CD4-positive, alpha-beta T cell (primary cell): ENCODE data around the gene MARVELD2. TPM values are rescaled to one million over a fixed set of nuclear protein-coding genes. Genes with fewer than 3 reads are reported as not detected.

Source experiments
- ATAC-seq: fragments of 200-7000 bp; cut with Tn5 transposase; one replicate; pipeline ENCODE4 v1.10.0; 2022; ENCODE audit warnings: mild to moderate bottlenecking; ENCODE audit not compliant: poor library complexity
- CTCF ChIA-PET: fragments of 350-600 bp; sonication (Branson Sonifier 250); formaldehyde crosslinking; loops from one replicate; lab custom pipeline; 2021; ENCODE audit warnings: antibody characterized with exemption, inconsistent platforms; lab: Charles Lee
- POLR2A ChIA-PET: fragments of 350-600 bp; sonication (Branson Sonifier 250); formaldehyde crosslinking; loops from one replicate; lab custom pipeline; 2021; ENCODE audit warnings: antibody characterized with exemption, inconsistent platforms; lab: Charles Lee
- DNase-seq, 14 experiments: peaks; one replicate each; pipeline ENCODE4 v3.0.0-alpha.2; 2013 to 2020; ENCODE audit warnings: mixed read lengths in 2 of 14
- H3K27ac ChIP-seq, 2 donors: one replicate each; pipeline versions ENCODE4 v1.5.1 to v1.7.0; 2013; ENCODE audit warnings: low read length in 2 of 2, low read depth in 1 of 2, mild to moderate bottlenecking in 1 of 2
- H3K27me3 ChIP-seq, 2 experiments: 1 replicate in 1 of 2; 2 replicates in 1 of 2; pipeline versions ENCODE4 v1.6.1 to v1.7.0; 2013; ENCODE audit warnings: low read length in 2 of 2, control low read depth in 1 of 2, mild to moderate bottlenecking in 1 of 2, moderate library complexity in 1 of 2; ENCODE audit not compliant: insufficient read depth in 2 of 2, control insufficient read depth in 1 of 2
- H3K36me3 ChIP-seq: one replicate; pipeline ENCODE4 v1.6.1; 2013; ENCODE audit warnings: low read length, control low read depth; ENCODE audit not compliant: insufficient read depth
- H3K4me1 ChIP-seq: one replicate; pipeline ENCODE4 v1.6.1; 2013; ENCODE audit warnings: low read length, control low read depth; ENCODE audit not compliant: insufficient read depth
- H3K4me3 ChIP-seq: one replicate; pipeline ENCODE4 v1.5.1; 2013; ENCODE audit warnings: mild to moderate bottlenecking, low read length, moderate library complexity
- H3K9me3 ChIP-seq, 2 experiments: 1 replicate in 1 of 2; 2 replicates in 1 of 2; pipeline versions ENCODE4 v1.6.1 to v1.7.0; 2013; ENCODE audit warnings: low read length in 2 of 2, mild to moderate bottlenecking in 2 of 2, control low read depth in 1 of 2, moderate library complexity in 1 of 2; ENCODE audit not compliant: control insufficient read depth in 1 of 2, insufficient read depth in 1 of 2
- H3K27ac Mint-ChIP-seq: one replicate; pipeline ENCODE4 v1.8.0; 2020; ENCODE audit warnings: mixed read lengths
- H3K27me3 Mint-ChIP-seq: one replicate; pipeline ENCODE4 v1.8.0; 2021; ENCODE audit warnings: mixed read lengths
- H3K36me3 Mint-ChIP-seq: one replicate; pipeline ENCODE4 v1.8.0; 2021; ENCODE audit warnings: low read depth, mixed read lengths
- H3K4me1 Mint-ChIP-seq: one replicate; pipeline ENCODE4 v1.8.0; 2021; ENCODE audit warnings: low read depth, mixed read lengths
- H3K4me3 Mint-ChIP-seq: one replicate; pipeline ENCODE4 v1.8.0; 2020; ENCODE audit warnings: mild to moderate bottlenecking, mixed read lengths
- H3K9me3 Mint-ChIP-seq: one replicate; pipeline ENCODE4 v1.8.0; 2020; ENCODE audit warnings: mixed read lengths
- CTCF ChIP-seq: fragments of 200-600 bp; IDR thresholded peaks from one replicate; pipeline ENCODE4 v1.8.0; 2022; ENCODE audit warnings: antibody characterized with exemption, mild to moderate bottlenecking
- intact Hi-C, 2 experiments: fragments of 100-400 bp; cut with DNase I in 1 of 2; cut with micrococcal nuclease in 1 of 2; formaldehyde crosslinking; loops; one replicate each; pipeline versions ENCODE4 v1.15.1 to v1.9.0; 2023 to 2025; cut with DNase I, micrococcal nuclease
- total RNA-seq, 174 experiments: library from RNA in 2 of 174; stranded (reverse) in 2 of 174; gene quantifications; one replicate each; pipeline ENCODE4 v1.2.3 and lab custom pipeline; 2021 to 2026

MARVELD2 gene
- total RNA-seq, 2 experiments from 2014 or later: 0.14 to 0.19 TPM

GRCh38 chr5:69415584-69415958 lies 655 bp downstream of the MARVELD2 start:
- no peak for TF ChIP-seq CTCF
- H3K36me3 Mint-ChIP-seq: peaks cover 22% of the 10 kb centered on the region
- ATAC-seq (no peak), DNase-seq (no peak)
- H3K9me3 Mint-ChIP-seq: no peaks in the 10 kb centered on the region
- Histone ChIP-seq H3K36me3 (peaks cover 4% of the 10 kb centered on the region), H3K27ac (no peak overlapping the region), H3K4me1 (peaks cover 5% of the 10 kb centered on the region), H3K4me3 (peak overlapping the region; percentile 59), H3K27me3 (no peaks in the 10 kb centered on the region), H3K9me3 (no peaks in the 10 kb centered on the region)
- intact Hi-C loops: no loop called here
- no peak overlapping the region for H3K27ac Mint-ChIP-seq
- peak overlapping the region; percentile 76 for H3K4me3 Mint-ChIP-seq
- peaks cover 16% of the 10 kb centered on the region for H3K4me1 Mint-ChIP-seq
- H3K27me3 Mint-ChIP-seq: no peaks in the 10 kb centered on the region
- ChIA-PET POLR2A (no interaction called here), CTCF (no interaction called here)

GRCh38 chr5:69416180-69416579 lies 1.3 kb downstream of the MARVELD2 start:
- intact Hi-C loops: no loop called here
- no peak for TF ChIP-seq CTCF
- Mint-ChIP-seq H3K4me1 (peaks cover 16% of the 10 kb centered on the region), H3K36me3 (peaks cover 19% of the 10 kb centered on the region), H3K4me3 (peak overlapping the region; percentile 76), H3K27me3 (no peaks in the 10 kb centered on the region), H3K27ac (no peak overlapping the region), H3K9me3 (no peaks in the 10 kb centered on the region)
- H3K27ac ChIP-seq: no peak overlapping the region
- POLR2A ChIA-PET: no interaction called here
- H3K4me1 ChIP-seq: peaks cover 5% of the 10 kb centered on the region
- peaks cover 3% of the 10 kb centered on the region for H3K36me3 ChIP-seq
- DNase-seq (no peak), ATAC-seq (no peak)
- no peak overlapping the region for H3K4me3 ChIP-seq
- H3K9me3 ChIP-seq: no peaks in the 10 kb centered on the region
- CTCF ChIA-PET: no interaction called here
- no peaks in the 10 kb centered on the region for H3K27me3 ChIP-seq

- POLR2A ChIA-PET: no interaction called here
- no peak for TF ChIP-seq CTCF
Observed at GRCh38 chr5:69416699-69417098, 1.8 kb downstream of the MARVELD2 start.

More at GRCh38 chr5:69416699-69417098, 1.8 kb downstream of the MARVELD2 start:
- no peak overlapping the region for H3K27ac Mint-ChIP-seq
- no peaks in the 10 kb centered on the region for H3K27me3 Mint-ChIP-seq
- Histone ChIP-seq H3K27me3 (no peaks in the 10 kb centered on the region), H3K4me3 (no peak overlapping the region), H3K27ac (no peak overlapping the region), H3K4me1 (peaks cover 5% of the 10 kb centered on the region), H3K9me3 (no peaks in the 10 kb centered on the region), H3K36me3 (no peaks in the 10 kb centered on the region)
- intact Hi-C loops: no loop called here
- CTCF ChIA-PET: no interaction called here
- peaks cover 16% of the 10 kb centered on the region for H3K4me1 Mint-ChIP-seq
- peaks cover 14% of the 10 kb centered on the region for H3K36me3 Mint-ChIP-seq
- no peaks in the 10 kb centered on the region for H3K9me3 Mint-ChIP-seq
- ATAC-seq (no peak), DNase-seq (no peak)
- peak overlapping the region; percentile 31 for H3K4me3 Mint-ChIP-seq
